Measurements from ENCODE around the gene ZC3H4. TPM values are rescaled to one million over a fixed set of nuclear protein-coding genes. Genes with fewer than 3 reads are reported as not detected.

The ZC3H4 gene
- total and polyA plus RNA-seq, 2 donors (not counting 1 experiment from before 2014, with no cell fraction given) = 12.7 to 73.7 TPM

DNA sequence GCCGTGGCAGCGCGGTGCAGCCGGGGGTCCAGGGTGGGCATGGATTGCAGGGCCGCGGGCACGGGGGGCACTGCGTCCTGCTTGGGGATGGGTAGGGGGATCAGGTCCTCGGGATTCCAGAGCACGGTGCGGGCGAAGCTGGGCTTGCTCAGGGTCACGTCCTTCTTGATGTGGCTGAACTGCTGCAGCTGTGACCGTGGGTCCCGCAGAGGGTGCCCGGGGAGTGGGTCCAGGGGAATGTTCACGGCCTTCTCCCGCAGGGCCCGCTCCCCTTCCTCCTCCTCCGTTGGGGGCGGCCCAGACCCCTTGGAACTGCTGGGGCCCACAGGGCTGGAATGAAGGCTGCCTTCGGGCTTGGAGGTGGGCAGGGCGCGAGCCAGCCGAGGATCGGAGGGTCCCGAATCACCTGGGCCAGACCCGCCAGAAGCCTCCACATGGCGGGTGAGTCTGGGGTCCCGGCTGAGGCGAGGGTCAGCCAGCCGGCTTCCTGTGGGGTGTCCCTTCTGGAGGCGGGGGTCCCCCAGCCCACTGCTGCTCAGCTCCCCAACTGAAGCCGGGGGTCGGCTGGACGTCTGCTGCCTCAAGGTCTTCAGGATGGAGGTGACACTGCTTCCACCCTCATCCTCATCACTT lies 46.2 kb downstream of the ZC3H4 start:
- Histone ChIP-seq H4K20me1 (ENCODE audit: control insufficient read depth, insufficient read depth, low read length, poor library complexity, severe bottlenecking) (peaks cover 66% of the 10 kb centered on the region), H3K36me3 (replicated peaks in 1 of 2; ENCODE audit: control extremely low read depth in 1 of 2, control insufficient read depth in 1 of 2, extremely low read depth in 1 of 2, insufficient read depth in 2 of 2, low read length in 1 of 2) (peaks cover 1 to 69% of the 10 kb centered on the region in 2 experiments), H2AFZ (ENCODE audit: insufficient read depth, low read depth, low read length, poor library complexity, severe bottlenecking) (no peak overlapping the region), H3K4me1 (ENCODE audit: control insufficient read depth in 2 of 2, insufficient read depth in 2 of 2, low read length in 2 of 2) (no peaks in the 10 kb centered on the region), H3K27ac (ENCODE audit: low read length in 2 of 2) (no peak overlapping the region), H3K4me2 (replicated peaks; ENCODE audit: low read depth, low read length, poor library complexity, severe bottlenecking) (no peak overlapping the region), H3K79me2 (ENCODE audit: control insufficient read depth, insufficient read depth, low read length) (peaks cover 22% of the 10 kb centered on the region), H3K9ac (ENCODE audit: low read length) (no peak overlapping the region), H3K4me3 (ENCODE audit: control extremely low read depth in 1 of 5, extremely low read depth in 1 of 5, insufficient read depth in 1 of 5, low read depth in 2 of 5, low read length in 4 of 5) (no peak overlapping the region), H3K9me3 (ENCODE audit: control extremely low read depth in 1 of 3, control insufficient read depth in 2 of 3, insufficient read depth in 1 of 3, low read length in 2 of 3) (no peaks in the 10 kb centered on the region), H3K27me3 (replicated peaks in 1 of 4; ENCODE audit: control extremely low read depth in 1 of 4, control insufficient read depth in 3 of 4, insufficient read depth in 4 of 4, low read length in 3 of 4) (no peaks in the 10 kb centered on the region)
- H3K4me1 Mint-ChIP-seq = no peaks in the 10 kb centered on the region
- TF ChIP-seq, protein P1, sequence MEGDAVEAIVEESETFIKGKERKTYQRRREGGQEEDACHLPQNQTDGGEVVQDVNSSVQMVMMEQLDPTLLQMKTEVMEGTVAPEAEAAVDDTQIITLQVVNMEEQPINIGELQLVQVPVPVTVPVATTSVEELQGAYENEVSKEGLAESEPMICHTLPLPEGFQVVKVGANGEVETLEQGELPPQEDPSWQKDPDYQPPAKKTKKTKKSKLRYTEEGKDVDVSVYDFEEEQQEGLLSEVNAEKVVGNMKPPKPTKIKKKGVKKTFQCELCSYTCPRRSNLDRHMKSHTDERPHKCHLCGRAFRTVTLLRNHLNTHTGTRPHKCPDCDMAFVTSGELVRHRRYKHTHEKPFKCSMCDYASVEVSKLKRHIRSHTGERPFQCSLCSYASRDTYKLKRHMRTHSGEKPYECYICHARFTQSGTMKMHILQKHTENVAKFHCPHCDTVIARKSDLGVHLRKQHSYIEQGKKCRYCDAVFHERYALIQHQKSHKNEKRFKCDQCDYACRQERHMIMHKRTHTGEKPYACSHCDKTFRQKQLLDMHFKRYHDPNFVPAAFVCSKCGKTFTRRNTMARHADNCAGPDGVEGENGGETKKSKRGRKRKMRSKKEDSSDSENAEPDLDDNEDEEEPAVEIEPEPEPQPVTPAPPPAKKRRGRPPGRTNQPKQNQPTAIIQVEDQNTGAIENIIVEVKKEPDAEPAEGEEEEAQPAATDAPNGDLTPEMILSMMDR (IDR thresholded peaks at IDR 0.05) = no peak
- TF ChIP-seq EZH2 (IDR thresholded peaks at IDR 0.05; ENCODE audit: borderline replicate concordance, insufficient read depth, low read depth, low read length, poor library complexity, severe bottlenecking) = no peak
- H3K9me3 Mint-ChIP-seq (ENCODE audit: insufficient read depth) = no peaks in the 10 kb centered on the region
- CTCF ChIA-PET = interaction anchor here (1.0 to 1.3 kb wide), 3 partner anchors 12 to 57 kb away, joined by 3 to 4 read pairs (median 3); no protein-coding TSS in a partner anchor
- intact Hi-C loops (cut with micrococcal nuclease) = no loop called here
- no peaks in the 10 kb centered on the region for H3K27me3 Mint-ChIP-seq
- POLR2A ChIA-PET = no interaction called here
- no peak overlapping the region for H3K27ac Mint-ChIP-seq
- no peak for ATAC-seq (ENCODE audit: low read depth)
- WGBS (ENCODE audit: insufficient coverage) = 98% methylated on average over 33 of the region's 36 CpGs
- no peak overlapping the region for H3K4me3 Mint-ChIP-seq
- no peak for DNase-seq

DNA sequence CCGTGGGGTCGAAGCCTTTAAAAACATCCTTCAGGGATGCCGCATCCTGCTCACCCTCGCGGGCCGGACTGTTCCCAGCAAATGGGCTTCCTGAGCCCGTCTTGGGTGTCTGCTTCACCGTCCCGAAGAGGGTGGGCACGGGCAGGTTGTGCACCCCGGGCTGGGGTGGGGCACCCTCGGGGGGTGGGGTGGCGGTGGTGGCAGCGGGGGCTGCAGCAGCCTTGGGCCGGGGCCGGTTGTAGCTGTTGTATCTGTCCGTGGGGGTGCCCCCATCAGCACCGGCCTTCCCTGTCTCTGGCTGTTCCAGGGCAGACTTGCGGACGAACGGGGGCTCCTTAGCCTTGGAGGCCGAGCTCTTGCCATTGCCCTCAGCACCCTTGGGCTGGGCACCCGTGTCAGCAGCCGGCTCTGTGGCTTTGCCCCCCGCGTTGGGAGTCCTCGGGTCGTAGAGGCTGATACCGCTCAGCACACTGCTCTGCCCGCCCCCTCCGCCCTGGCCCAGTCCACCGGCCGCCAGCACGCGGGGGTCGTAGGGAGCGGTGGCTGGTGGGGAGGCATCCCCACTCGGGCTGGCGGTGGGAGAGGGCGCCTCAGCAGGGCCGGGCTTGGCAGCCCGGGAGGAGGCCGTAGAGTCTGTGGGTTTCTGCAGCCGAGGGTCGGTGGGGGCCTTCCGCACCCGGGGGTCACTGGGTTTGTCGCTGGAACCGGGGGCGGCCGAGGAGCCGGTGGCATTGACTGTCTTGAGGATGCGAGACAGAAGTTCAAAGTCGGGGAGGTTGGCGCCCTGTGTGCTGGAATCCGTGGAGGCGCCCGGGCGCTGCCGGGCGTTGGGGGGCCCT lies 47.0 kb downstream of the ZC3H4 start:
- intact Hi-C loops (cut with micrococcal nuclease) = no loop called here
- POLR2A ChIA-PET = no interaction called here
- no peak overlapping the region for H3K27ac ChIP-seq (ENCODE audit: low read length in 2 of 2)
- CTCF ChIA-PET = interaction anchor here (1.0 kb wide), 1 partner anchor 13 kb away, joined by 3 read pairs; no protein-coding TSS in a partner anchor
- no peaks in the 10 kb centered on the region for H3K9me3 ChIP-seq (ENCODE audit: control extremely low read depth in 1 of 3, control insufficient read depth in 2 of 3, insufficient read depth in 1 of 3, low read length in 2 of 3)
- peaks cover 15% of the 10 kb centered on the region for H3K79me2 ChIP-seq (ENCODE audit: control insufficient read depth, insufficient read depth, low read length)
- H3K27me3 ChIP-seq (replicated peaks in 1 of 4; ENCODE audit: control extremely low read depth in 1 of 4, control insufficient read depth in 3 of 4, insufficient read depth in 4 of 4, low read length in 3 of 4) = no peaks in the 10 kb centered on the region
- H3K27ac Mint-ChIP-seq = no peak overlapping the region
- 96% methylated on average over 61 of the region's 61 CpGs for WGBS (ENCODE audit: insufficient coverage)
- H3K4me2 ChIP-seq (replicated peaks; ENCODE audit: low read depth, low read length, poor library complexity, severe bottlenecking) = no peak overlapping the region
- H3K9me3 Mint-ChIP-seq (ENCODE audit: insufficient read depth) = no peaks in the 10 kb centered on the region
- H3K4me1 ChIP-seq (ENCODE audit: control insufficient read depth in 2 of 2, insufficient read depth in 2 of 2, low read length in 2 of 2) = no peaks in the 10 kb centered on the region
- no peak overlapping the region for H3K9ac ChIP-seq (ENCODE audit: low read length)
- H4K20me1 ChIP-seq (ENCODE audit: control insufficient read depth, insufficient read depth, low read length, poor library complexity, severe bottlenecking) = peaks cover 60% of the 10 kb centered on the region
- TF ChIP-seq, protein P1 (IDR thresholded peaks at IDR 0.05) = no peak
- TF ChIP-seq EZH2 (IDR thresholded peaks at IDR 0.05; ENCODE audit: borderline replicate concordance, insufficient read depth, low read depth, low read length, poor library complexity, severe bottlenecking) = no peak
- DNase-seq = no peak
- no peak overlapping the region for H3K4me3 ChIP-seq (ENCODE audit: control extremely low read depth in 1 of 5, extremely low read depth in 1 of 5, insufficient read depth in 1 of 5, low read depth in 2 of 5, low read length in 4 of 5)
- no peaks in the 10 kb centered on the region for H3K4me1 Mint-ChIP-seq
- H2AFZ ChIP-seq (ENCODE audit: insufficient read depth, low read depth, low read length, poor library complexity, severe bottlenecking) = no peak overlapping the region
- ATAC-seq (ENCODE audit: low read depth) = no peak
- H3K27me3 Mint-ChIP-seq = no peaks in the 10 kb centered on the region
- H3K36me3 ChIP-seq (replicated peaks in 1 of 2; ENCODE audit: control extremely low read depth in 1 of 2, control insufficient read depth in 1 of 2, extremely low read depth in 1 of 2, insufficient read depth in 2 of 2, low read length in 1 of 2) = peaks cover 1 to 63% of the 10 kb centered on the region in 2 experiments
- H3K4me3 Mint-ChIP-seq = no peak overlapping the region
